ENCODE measurements around the gene CMSS1.

The CMSS1 gene

GRCh38 chr3:100053951-100054620 is 236.4 kb downstream of the CMSS1 start:
- no CpG with 5 or more reads among the region's 6 CpGs for WGBS (ENCODE audit: extremely low coverage, insufficient coverage, low lambda C conversion rate)
- no peaks in the 10 kb centered on the region for H3K27me3 ChIP-seq (ENCODE audit: insufficient read depth, low read length, poor library complexity)
- H3K4me3 ChIP-seq (ENCODE audit: low read length) = no peak overlapping the region
- no peak overlapping the region for H3K27ac ChIP-seq (ENCODE audit: low read depth, low read length)
- DNase-seq = no peak
- H3K79me2 ChIP-seq (ENCODE audit: control insufficient read depth, insufficient read depth, low read length) = no peaks in the 10 kb centered on the region
- no peak overlapping the region for H3K9ac ChIP-seq (ENCODE audit: low read length)
- H2BK15ac ChIP-seq (replicated peaks; ENCODE audit: low read depth) = no peak overlapping the region
- H3K4ac ChIP-seq (ENCODE audit: low read depth, low read length) = no peak overlapping the region
- no peak overlapping the region for H2BK5ac ChIP-seq (ENCODE audit: low read length)
- no peaks in the 10 kb centered on the region for H3K79me1 ChIP-seq (ENCODE audit: low read length)
- H4K5ac ChIP-seq (ENCODE audit: low read length) = no peak overlapping the region
- H3K4me2 ChIP-seq (ENCODE audit: low read length) = no peak overlapping the region
- no peak overlapping the region for H2BK120ac ChIP-seq (ENCODE audit: low read depth, low read length)
- H3K4me1 ChIP-seq (ENCODE audit: control insufficient read depth, low read depth, low read length) = no peaks in the 10 kb centered on the region
- H3K56ac ChIP-seq (ENCODE audit: low read length) = no peak overlapping the region
- H4K8ac ChIP-seq (ENCODE audit: low read depth, low read length) = no peak overlapping the region
- no peaks in the 10 kb centered on the region for H3K36me3 ChIP-seq (ENCODE audit: control insufficient read depth, insufficient read depth, low read length)
- no peak overlapping the region for H2AK5ac ChIP-seq (ENCODE audit: low read length)
- no peak overlapping the region for H3K23ac ChIP-seq (ENCODE audit: low read length)
- H3K18ac ChIP-seq (ENCODE audit: low read length) = no peak overlapping the region

DNA sequence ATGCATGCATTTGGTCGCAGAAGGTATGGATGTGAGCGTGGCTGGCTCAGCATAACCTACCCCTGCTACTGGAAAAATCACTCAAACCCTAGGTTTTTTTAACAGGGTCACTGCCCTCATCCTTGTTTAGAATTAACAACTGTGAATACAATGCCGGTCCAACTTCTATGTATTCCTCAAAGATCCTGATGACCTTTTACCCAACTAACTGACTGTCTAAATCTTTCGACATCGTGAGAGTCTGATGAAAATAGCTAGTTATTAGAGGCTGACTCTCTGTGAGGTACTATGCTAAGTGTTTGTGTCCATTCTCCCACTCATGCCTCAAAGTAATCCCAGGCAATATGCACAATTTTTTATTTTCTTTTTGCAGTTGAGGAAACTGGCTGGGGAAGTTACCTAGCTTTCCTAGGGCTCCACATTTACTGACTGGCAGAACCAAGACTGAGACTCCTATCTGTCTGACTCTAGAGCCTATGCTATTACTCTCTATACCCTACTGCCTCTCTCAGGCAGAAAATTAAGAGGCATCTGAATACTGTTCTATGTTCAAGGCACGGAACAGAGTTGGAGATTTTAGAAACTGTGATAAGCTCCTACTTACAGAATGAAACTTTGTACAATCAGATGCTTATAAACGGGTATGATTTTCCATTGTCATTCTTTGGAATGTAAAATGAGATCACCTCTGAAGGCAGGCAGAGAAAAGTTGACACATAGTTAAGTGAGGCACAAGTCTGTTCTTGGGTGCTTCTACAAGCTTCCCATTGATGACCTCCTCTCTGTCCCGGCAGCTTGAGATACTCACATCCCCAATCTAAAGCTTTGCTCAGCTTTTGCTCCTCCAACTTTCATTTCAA is 240.3 kb downstream of the CMSS1 start:
- H3K27me3 ChIP-seq (ENCODE audit: insufficient read depth, low read length, poor library complexity) = no peaks in the 10 kb centered on the region
- no peak overlapping the region for H2BK5ac ChIP-seq (ENCODE audit: low read length)
- WGBS (ENCODE audit: extremely low coverage, insufficient coverage, low lambda C conversion rate) = no CpG with 5 or more reads among the region's 8 CpGs
- DNase-seq = no peak
- no peaks in the 10 kb centered on the region for H3K79me1 ChIP-seq (ENCODE audit: low read length)
- H4K8ac ChIP-seq (ENCODE audit: low read depth, low read length) = no peak overlapping the region
- no peak overlapping the region for H3K9ac ChIP-seq (ENCODE audit: low read length)
- no peak overlapping the region for H2BK120ac ChIP-seq (ENCODE audit: low read depth, low read length)
- no peak overlapping the region for H3K27ac ChIP-seq (ENCODE audit: low read depth, low read length)
- H3K4me1 ChIP-seq (ENCODE audit: control insufficient read depth, low read depth, low read length) = no peaks in the 10 kb centered on the region
- H2BK15ac ChIP-seq (replicated peaks; ENCODE audit: low read depth) = no peak overlapping the region
- H3K79me2 ChIP-seq (ENCODE audit: control insufficient read depth, insufficient read depth, low read length) = no peaks in the 10 kb centered on the region
- no peak overlapping the region for H3K56ac ChIP-seq (ENCODE audit: low read length)
- no peak overlapping the region for H3K23ac ChIP-seq (ENCODE audit: low read length)
- H3K4ac ChIP-seq (ENCODE audit: low read depth, low read length) = no peak overlapping the region
- no peak overlapping the region for H3K18ac ChIP-seq (ENCODE audit: low read length)
- no peaks in the 10 kb centered on the region for H3K36me3 ChIP-seq (ENCODE audit: control insufficient read depth, insufficient read depth, low read length)
- no peak overlapping the region for H2AK5ac ChIP-seq (ENCODE audit: low read length)
- no peak overlapping the region for H3K4me2 ChIP-seq (ENCODE audit: low read length)
- no peak overlapping the region for H4K5ac ChIP-seq (ENCODE audit: low read length)
- no peak overlapping the region for H3K4me3 ChIP-seq (ENCODE audit: low read length)

DNA sequence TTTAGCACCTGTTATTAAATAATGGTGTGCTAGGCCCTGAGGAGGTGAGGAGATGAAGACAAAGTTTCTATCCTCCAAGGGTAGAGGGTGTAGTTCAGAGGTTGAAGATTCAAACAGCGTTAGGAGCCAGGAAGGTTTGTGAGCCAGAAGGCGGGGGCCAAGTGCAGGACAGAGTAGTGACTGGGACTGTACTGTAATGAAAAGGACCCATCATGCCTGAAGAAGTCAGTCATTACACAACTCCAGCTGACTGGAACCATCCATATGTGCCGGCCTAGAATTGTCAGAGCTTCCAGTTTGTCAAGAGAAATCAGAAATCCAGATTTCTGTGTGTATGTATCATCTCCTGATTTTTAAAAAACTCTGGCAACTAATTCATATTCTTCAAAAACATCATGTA is 241.8 kb downstream of the CMSS1 start:
- no peak overlapping the region for H3K4ac ChIP-seq (ENCODE audit: low read depth, low read length)
- H3K4me3 ChIP-seq (ENCODE audit: low read length) = no peak overlapping the region
- no peak overlapping the region for H2BK15ac ChIP-seq (replicated peaks; ENCODE audit: low read depth)

GRCh38 chr3:100060685-100061484 is 243.2 kb downstream of the CMSS1 start:
- Histone ChIP-seq H4K5ac (ENCODE audit: low read length) (no peak overlapping the region), H2BK15ac (replicated peaks; ENCODE audit: low read depth) (no peak overlapping the region), H3K9ac (ENCODE audit: low read length) (no peak overlapping the region), H3K4ac (ENCODE audit: low read depth, low read length) (no peak overlapping the region), H3K79me2 (ENCODE audit: control insufficient read depth, insufficient read depth, low read length) (no peaks in the 10 kb centered on the region), H2BK5ac (ENCODE audit: low read length) (no peak overlapping the region), H3K4me1 (ENCODE audit: control insufficient read depth, low read depth, low read length) (no peaks in the 10 kb centered on the region), H2BK120ac (ENCODE audit: low read depth, low read length) (no peak overlapping the region), H3K79me1 (ENCODE audit: low read length) (no peaks in the 10 kb centered on the region), H3K56ac (ENCODE audit: low read length) (no peak overlapping the region), H4K8ac (ENCODE audit: low read depth, low read length) (no peak overlapping the region), H3K23ac (ENCODE audit: low read length) (no peak overlapping the region), H3K4me3 (ENCODE audit: low read length) (no peak overlapping the region), H2AK5ac (ENCODE audit: low read length) (no peak overlapping the region), H3K27me3 (ENCODE audit: insufficient read depth, low read length, poor library complexity) (no peaks in the 10 kb centered on the region), H3K18ac (ENCODE audit: low read length) (no peak overlapping the region), H3K4me2 (ENCODE audit: low read length) (no peak overlapping the region), H3K27ac (ENCODE audit: low read depth, low read length) (no peak overlapping the region), H3K36me3 (ENCODE audit: control insufficient read depth, insufficient read depth, low read length) (no peaks in the 10 kb centered on the region)
- no peak for DNase-seq
- no CpG with 5 or more reads among the region's 7 CpGs for WGBS (ENCODE audit: extremely low coverage, insufficient coverage, low lambda C conversion rate)

More for the DNA sequence above, 241.8 kb downstream of the CMSS1 start:
- H3K79me2 ChIP-seq (ENCODE audit: control insufficient read depth, insufficient read depth, low read length) = no peaks in the 10 kb centered on the region
- DNase-seq = no peak
- H2AK5ac ChIP-seq (ENCODE audit: low read length) = no peak overlapping the region
- H2BK5ac ChIP-seq (ENCODE audit: low read length) = no peak overlapping the region
- H4K5ac ChIP-seq (ENCODE audit: low read length) = no peak overlapping the region
- H3K18ac ChIP-seq (ENCODE audit: low read length) = no peak overlapping the region
- no peak overlapping the region for H3K23ac ChIP-seq (ENCODE audit: low read length)
- no peak overlapping the region for H3K56ac ChIP-seq (ENCODE audit: low read length)
- no peak overlapping the region for H3K9ac ChIP-seq (ENCODE audit: low read length)
- H3K27ac ChIP-seq (ENCODE audit: low read depth, low read length) = no peak overlapping the region
- no peaks in the 10 kb centered on the region for H3K79me1 ChIP-seq (ENCODE audit: low read length)
- H3K4me2 ChIP-seq (ENCODE audit: low read length) = no peak overlapping the region
- H3K4me1 ChIP-seq (ENCODE audit: control insufficient read depth, low read depth, low read length) = no peaks in the 10 kb centered on the region
- H3K27me3 ChIP-seq (ENCODE audit: insufficient read depth, low read length, poor library complexity) = no peaks in the 10 kb centered on the region
- H3K36me3 ChIP-seq (ENCODE audit: control insufficient read depth, insufficient read depth, low read length) = no peaks in the 10 kb centered on the region
- WGBS (ENCODE audit: extremely low coverage, insufficient coverage, low lambda C conversion rate) = no CpG with 5 or more reads among the region's 3 CpGs
- no peak overlapping the region for H2BK120ac ChIP-seq (ENCODE audit: low read depth, low read length)
- no peak overlapping the region for H4K8ac ChIP-seq (ENCODE audit: low read depth, low read length)

GRCh38 chr3:100062665-100063064 is 245.0 kb downstream of the CMSS1 start:
- no peak overlapping the region for H4K8ac ChIP-seq (ENCODE audit: low read depth, low read length)
- H3K4me2 ChIP-seq (ENCODE audit: low read length) = no peak overlapping the region
- H3K27me3 ChIP-seq (ENCODE audit: insufficient read depth, low read length, poor library complexity) = no peaks in the 10 kb centered on the region
- H2BK15ac ChIP-seq (replicated peaks; ENCODE audit: low read depth) = no peak overlapping the region
- no peak overlapping the region for H3K18ac ChIP-seq (ENCODE audit: low read length)
- H2BK120ac ChIP-seq (ENCODE audit: low read depth, low read length) = no peak overlapping the region
- H4K5ac ChIP-seq (ENCODE audit: low read length) = no peak overlapping the region
- H3K27ac ChIP-seq (ENCODE audit: low read depth, low read length) = no peak overlapping the region
- no peak overlapping the region for H3K4ac ChIP-seq (ENCODE audit: low read depth, low read length)
- no peak overlapping the region for H3K4me3 ChIP-seq (ENCODE audit: low read length)
- H3K56ac ChIP-seq (ENCODE audit: low read length) = no peak overlapping the region
- H3K79me2 ChIP-seq (ENCODE audit: control insufficient read depth, insufficient read depth, low read length) = no peaks in the 10 kb centered on the region
- no peak overlapping the region for H3K23ac ChIP-seq (ENCODE audit: low read length)
- no peaks in the 10 kb centered on the region for H3K4me1 ChIP-seq (ENCODE audit: control insufficient read depth, low read depth, low read length)
- H2BK5ac ChIP-seq (ENCODE audit: low read length) = no peak overlapping the region
- no CpG with 5 or more reads among the region's 4 CpGs for WGBS (ENCODE audit: extremely low coverage, insufficient coverage, low lambda C conversion rate)
- H3K9ac ChIP-seq (ENCODE audit: low read length) = no peak overlapping the region
- no peaks in the 10 kb centered on the region for H3K79me1 ChIP-seq (ENCODE audit: low read length)
- H3K36me3 ChIP-seq (ENCODE audit: control insufficient read depth, insufficient read depth, low read length) = no peaks in the 10 kb centered on the region
- no peak overlapping the region for H2AK5ac ChIP-seq (ENCODE audit: low read length)
- no peak for DNase-seq
